NCI-H1092 treated with DMSO at 0.1 percent for 48 hours (cell line): ENCODE measurements around the gene ELOF1.

Source experiments
- DNase-seq: peaks from one replicate; lab custom pipeline; 2025; lab: John Stamatoyannopoulos, UW

ELOF1 gene

GRCh38 chr19:11535792-11536595 is 23.0 kb downstream of the ELOF1 start:
- DNase-seq = peak; percentile 66

GRCh38 chr19:11534948-11535347 is 24.1 kb downstream of the ELOF1 start:
- no peak for DNase-seq

GRCh38 chr19:11534538-11534937 is 24.5 kb downstream of the ELOF1 start:
- no peak for DNase-seq

- peak; percentile 94 for DNase-seq
These were observed 28.6 kb downstream of the ELOF1 start for GRCh38 chr19:11530432-11530831.

GRCh38 chr19:11528551-11529341 is 30.3 kb downstream of the ELOF1 start, which contains the start of gene ECSIT:
ECSIT (minus strand) TSS chr19:11529134; CDS start chr19:11519170, 9,964 bp downstream.
- DNase-seq = peak; percentile 96

- no peak for DNase-seq
These were observed 39.9 kb downstream of the ELOF1 start for GRCh38 chr19:11519138-11519537.

- DNase-seq = no peak
These were observed 45.1 kb downstream of the ELOF1 start for GRCh38 chr19:11513946-11514345.

GRCh38 chr19:11510444-11510843 is 48.6 kb downstream of the ELOF1 start:
- no peak for DNase-seq

- DNase-seq = no peak
These were observed 51.5 kb downstream of the ELOF1 start for GRCh38 chr19:11507370-11508078.

- DNase-seq = no peak
These were observed 52.1 kb downstream of the ELOF1 start for GRCh38 chr19:11506967-11507366.

GRCh38 chr19:11506101-11506555 is 52.9 kb downstream of the ELOF1 start:
- no peak for DNase-seq

- DNase-seq = peak; percentile 96
These were observed 53.4 kb downstream of the ELOF1 start, which contains the start of gene ZNF653 for GRCh38 chr19:11505504-11506100. ZNF653 (minus strand) TSS chr19:11505839; CDS start chr19:11505786, 53 bp downstream.

- peak; percentile 89 for DNase-seq
These were observed 54.0 kb downstream of the ELOF1 start for GRCh38 chr19:11505032-11505503.

- DNase-seq = peak; percentile 43
These were observed 54.5 kb downstream of the ELOF1 start for GRCh38 chr19:11504502-11505031.
